ENCODE data around the gene FCMR.

DNA sequence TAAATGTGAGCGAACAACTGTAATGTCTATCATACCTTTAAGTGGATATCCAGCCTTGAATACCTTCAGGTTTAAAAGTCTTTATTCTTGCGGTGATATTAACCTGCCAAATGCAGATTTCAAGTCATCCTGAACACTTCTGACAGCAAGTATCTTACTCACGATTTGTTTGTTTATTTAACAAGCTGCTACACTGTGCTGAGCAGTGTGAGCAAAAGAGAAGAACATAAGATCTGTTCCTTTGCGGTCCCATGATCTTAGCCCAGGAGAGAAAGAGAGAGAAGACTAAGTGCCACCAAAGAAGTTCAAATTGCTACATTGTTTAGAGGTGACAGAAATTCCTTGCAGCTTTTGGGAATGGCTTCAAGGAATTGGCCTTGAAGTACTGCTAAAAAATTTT is 34.0 kb downstream of the FCMR start:
- TF ChIP-seq POLR2AphosphoS5 (IDR thresholded peaks at IDR 0.05) (no peak), POLR2A (IDR thresholded peaks at IDR 0.05) (no peak)
- TF ChIP-seq, protein P1, sequence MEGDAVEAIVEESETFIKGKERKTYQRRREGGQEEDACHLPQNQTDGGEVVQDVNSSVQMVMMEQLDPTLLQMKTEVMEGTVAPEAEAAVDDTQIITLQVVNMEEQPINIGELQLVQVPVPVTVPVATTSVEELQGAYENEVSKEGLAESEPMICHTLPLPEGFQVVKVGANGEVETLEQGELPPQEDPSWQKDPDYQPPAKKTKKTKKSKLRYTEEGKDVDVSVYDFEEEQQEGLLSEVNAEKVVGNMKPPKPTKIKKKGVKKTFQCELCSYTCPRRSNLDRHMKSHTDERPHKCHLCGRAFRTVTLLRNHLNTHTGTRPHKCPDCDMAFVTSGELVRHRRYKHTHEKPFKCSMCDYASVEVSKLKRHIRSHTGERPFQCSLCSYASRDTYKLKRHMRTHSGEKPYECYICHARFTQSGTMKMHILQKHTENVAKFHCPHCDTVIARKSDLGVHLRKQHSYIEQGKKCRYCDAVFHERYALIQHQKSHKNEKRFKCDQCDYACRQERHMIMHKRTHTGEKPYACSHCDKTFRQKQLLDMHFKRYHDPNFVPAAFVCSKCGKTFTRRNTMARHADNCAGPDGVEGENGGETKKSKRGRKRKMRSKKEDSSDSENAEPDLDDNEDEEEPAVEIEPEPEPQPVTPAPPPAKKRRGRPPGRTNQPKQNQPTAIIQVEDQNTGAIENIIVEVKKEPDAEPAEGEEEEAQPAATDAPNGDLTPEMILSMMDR (IDR thresholded peaks at IDR 0.05 in 8 of 11, conservative IDR thresholded peaks at IDR 0.05 in 3 of 11) = no peak
